Iris pigment epithelial cell (primary cell): ENCODE measurements around the gene ERP27.

Experiments used
- DNase-seq: peaks from one replicate; pipeline ENCODE4 v3.0.0-alpha.2; 2011; ENCODE audit warnings: low read depth

Gene ERP27

DNA sequence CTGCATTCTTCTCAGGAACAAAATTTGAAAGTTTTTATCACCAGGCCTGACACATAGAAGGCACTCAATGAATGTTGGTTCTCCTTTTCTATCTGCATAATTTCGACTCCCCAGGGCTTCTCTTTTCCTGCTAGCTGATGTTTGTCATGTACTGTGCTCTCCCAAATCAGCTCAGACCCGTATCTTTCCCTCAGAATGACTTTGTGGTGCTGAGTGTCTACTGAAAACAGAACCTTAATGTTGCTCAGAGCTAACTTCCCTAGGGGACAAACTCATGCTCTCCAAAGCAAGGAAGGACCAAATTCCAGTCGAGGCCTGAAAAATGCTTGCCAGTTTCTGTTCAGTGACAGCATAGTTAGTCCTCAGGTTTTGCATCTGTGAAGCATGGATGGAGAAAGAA lies 21.1 kb upstream of the ERP27 start:
- DNase-seq = no peak

DNA sequence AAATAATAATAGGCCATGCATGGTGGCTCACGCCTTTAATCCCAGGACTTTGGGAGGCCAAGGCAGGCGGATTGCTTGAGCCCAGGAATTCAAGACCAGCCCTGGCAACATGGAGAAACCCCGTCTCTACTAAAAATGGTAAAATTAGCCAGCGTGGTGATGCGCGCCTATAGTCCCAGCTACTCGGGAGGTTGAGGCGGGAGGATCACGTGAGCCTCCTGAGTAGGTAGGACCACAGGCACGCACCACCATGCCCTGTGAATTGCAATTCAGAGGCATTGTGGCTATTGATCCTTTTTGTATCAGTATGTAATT lies 20.7 kb upstream of the ERP27 start:
- DNase-seq = no peak

DNA sequence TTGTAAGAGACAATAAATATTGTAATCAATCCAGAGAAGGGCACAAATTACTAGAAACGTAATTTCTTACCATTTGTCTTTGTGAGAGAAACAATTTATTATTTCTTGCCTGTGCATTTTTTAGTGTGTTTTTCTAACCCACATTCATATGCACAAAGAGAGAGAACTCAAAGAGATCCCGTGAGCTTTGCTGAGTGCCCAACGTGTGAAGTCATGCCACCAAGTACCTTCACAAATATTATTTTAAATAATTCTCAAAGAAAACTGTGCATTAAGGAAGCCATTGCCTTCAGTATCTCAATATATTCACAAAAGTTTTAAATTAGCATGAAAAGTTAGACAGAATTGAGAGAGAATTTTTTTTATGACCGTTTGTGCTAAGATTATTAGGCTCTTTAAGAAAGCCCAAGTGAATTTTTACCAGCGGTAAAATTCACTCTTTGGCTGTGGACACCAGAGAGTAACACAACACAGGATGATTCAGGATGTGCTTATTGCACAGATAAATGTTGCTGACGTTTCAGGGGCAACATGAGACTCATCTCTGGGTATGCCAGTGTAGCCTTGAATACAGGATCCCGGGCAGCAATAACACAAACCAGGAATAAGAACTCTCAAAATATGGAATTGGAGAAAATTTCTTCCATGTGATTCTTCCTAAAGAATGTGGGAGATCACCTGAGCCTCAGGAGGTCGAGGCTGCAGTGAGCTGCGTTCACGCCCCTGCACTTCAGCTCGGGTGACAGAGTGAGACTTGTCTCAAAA lies 20.2 kb upstream of the ERP27 start:
- DNase-seq = peak; percentile 78

DNA sequence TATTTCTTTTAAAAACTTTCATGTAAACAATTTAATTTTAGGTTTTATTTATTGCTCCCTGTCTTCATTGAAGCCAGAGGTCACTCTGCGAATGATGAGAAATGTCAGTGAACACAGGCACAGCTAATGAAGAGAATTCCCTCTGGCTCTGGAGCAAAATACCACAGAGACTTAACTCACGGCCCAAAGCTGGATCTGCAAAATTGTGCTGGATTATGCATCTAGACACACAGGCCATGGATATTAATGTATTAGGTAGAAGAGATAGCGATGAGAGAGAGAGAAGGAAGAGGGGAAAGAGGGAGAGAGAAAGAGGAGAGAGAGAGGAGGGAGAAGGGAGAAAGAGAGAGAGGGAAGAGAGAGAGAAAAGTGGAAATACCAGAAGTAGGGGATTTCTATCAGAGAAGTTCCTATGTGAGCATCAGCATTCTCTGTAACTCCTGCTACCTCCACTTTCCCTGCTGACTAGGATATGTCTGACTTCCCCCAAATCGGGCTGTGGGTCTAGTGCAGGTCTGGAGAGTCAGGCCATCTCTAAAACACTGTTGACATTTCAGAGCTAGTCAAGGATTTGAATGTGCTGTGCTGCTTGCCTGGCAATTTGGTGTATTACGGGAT lies 19.3 kb upstream of the ERP27 start:
- DNase-seq = no peak

DNA sequence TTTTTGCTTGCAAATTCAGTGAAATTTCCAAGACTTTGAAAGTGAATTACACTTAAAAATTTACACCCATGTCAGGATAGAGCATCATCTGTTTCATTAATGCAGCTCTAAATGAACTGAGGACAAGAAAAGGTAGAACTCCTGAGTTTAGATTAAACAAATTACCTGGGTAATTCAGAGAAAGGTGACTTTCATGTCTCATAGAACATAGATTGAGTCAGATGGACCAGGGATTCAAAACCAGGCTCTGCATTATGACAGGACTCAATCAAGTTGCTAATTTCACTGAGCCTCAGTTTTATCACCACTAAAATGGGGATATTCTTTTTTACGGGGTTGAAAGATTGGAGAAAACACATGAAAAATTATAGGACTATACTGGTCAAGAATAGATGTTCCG lies 18.6 kb upstream of the ERP27 start:
- no peak for DNase-seq

DNA sequence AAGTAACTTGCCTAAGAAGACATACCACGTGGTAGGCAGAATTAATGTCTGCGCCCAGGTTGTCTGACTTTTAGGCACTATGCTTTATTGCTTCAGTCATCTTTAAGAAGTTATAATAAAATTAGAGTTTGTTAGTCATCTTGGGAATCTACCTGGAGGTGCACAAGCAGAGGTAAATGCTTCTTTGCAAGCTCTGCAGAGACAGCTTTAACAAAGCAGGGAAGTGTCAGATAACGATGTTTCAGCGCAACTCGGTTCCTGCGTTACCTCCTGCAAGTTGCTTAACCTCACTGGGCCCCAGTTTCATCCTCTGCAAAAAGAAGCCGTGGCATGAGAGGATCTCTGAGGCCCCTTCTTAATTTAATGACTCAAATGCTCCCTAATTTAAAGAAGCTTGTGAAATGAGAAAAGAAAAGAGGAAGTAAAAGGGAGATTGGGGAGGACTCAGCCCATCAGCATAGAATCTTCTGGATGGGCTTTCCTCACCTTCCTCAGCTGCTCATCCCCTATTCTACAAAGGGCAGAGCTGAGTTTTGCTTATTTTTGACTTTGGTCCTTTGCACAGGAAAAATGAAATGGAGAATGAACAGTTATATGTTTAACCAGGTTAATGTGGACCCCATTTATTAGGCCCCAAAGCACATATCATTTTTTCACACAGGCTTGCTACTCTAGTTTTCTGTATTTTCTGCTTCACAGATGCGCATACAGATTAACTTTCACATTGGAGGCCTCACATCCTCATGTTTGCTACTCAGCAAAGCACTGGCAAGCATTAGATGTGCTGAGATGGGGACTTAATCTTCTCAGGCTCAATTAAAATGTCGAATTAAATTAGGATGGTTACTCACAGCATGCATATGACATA lies 17.9 kb upstream of the ERP27 start:
- DNase-seq = no peak

- DNase-seq = peak; percentile 41
Measured at GRCh38 chr12:14954269-14954668, 15.9 kb upstream of the ERP27 start.

DNA sequence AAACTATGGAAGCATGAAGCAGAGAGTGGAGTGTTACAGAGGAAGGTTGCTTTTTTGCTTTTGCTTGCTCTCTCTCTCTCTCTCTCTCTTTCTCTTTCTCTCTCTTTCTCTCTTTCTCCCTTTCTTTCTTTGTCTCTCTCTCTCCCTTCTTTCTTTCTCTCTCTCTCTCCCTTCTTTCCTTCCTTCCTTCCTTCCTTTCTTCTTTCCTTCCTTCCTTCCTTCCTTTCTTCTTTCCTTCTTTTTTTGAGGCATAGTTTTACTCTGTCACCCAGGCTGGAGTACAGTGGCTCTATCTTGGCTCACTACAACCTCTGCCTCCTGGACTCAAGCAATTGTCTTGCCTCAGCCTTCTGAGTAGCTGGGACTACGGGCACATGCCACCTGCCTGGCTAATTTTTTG lies 15.4 kb upstream of the ERP27 start:
- no peak for DNase-seq

DNA sequence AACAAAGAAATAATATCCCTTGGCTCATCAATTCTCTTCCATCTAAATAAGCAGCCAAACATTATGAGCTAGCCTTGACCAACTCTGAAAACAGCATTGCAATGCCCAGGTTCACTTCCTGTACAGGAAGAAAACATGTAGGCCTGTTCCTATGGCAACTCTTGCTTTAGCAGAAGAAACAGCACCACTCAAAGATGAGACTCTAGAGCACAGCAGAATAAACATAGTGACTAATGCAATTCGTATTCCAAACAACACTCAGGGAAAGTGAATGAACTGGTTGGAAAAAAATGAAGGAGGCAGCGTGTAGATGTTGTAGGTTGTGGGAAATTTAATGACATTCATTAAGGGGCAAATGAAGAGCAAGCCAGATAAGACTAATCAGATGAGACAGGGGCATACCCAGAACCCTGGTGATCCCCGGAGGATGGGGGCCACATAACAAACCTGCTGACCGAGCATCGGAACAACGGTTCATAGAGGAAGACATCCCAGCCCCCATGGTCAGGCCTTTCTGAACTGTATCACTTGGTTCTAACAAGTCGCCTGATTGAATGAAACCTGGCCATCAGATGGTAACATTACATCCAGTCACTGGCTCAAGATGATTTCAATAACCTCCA lies 14.1 kb upstream of the ERP27 start:
- peak; percentile 99 for DNase-seq

- no peak for DNase-seq
Measured at GRCh38 chr12:14951851-14952250, 13.5 kb upstream of the ERP27 start.

GRCh38 chr12:14950982-14951746 lies 12.8 kb upstream of the ERP27 start:
- DNase-seq = peak; percentile 42

GRCh38 chr12:14950421-14950820 lies 12.1 kb upstream of the ERP27 start:
- no peak for DNase-seq

- DNase-seq = no peak
Measured at GRCh38 chr12:14949631-14950030, 11.3 kb upstream of the ERP27 start.

GRCh38 chr12:14948672-14949071 lies 10.3 kb upstream of the ERP27 start:
- DNase-seq = peak; percentile 92

- peak; percentile 27 for DNase-seq
Measured at GRCh38 chr12:14946861-14947260, 8.5 kb upstream of the ERP27 start.

GRCh38 chr12:14946162-14946561 lies 7.8 kb upstream of the ERP27 start:
- DNase-seq = peak; percentile 52

GRCh38 chr12:14942196-14942931 lies 4.0 kb upstream of the ERP27 start:
- DNase-seq = no peak

GRCh38 chr12:14941369-14941768 lies 3.0 kb upstream of the ERP27 start:
- DNase-seq = no peak

DNA sequence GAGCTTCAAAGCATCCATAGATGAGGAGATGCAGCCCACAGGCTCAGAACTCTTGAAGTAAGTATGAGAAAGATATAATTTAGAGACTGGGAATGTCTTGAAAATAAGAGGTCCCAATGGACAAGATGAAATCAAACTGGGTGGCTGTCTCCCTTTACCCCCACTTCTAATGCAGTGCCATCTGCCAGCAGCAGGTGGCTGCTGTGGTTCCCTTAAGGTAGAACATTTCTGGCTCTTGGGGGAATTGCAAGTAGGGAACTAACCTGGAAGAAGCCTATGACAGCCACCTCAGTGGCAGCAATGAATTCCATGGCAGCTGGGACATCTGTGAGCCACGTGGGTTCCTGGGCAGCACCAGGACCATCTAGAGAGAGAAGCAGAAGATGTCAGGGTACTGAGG lies 648 bp downstream of the ERP27 start:
- DNase-seq = no peak

DNA sequence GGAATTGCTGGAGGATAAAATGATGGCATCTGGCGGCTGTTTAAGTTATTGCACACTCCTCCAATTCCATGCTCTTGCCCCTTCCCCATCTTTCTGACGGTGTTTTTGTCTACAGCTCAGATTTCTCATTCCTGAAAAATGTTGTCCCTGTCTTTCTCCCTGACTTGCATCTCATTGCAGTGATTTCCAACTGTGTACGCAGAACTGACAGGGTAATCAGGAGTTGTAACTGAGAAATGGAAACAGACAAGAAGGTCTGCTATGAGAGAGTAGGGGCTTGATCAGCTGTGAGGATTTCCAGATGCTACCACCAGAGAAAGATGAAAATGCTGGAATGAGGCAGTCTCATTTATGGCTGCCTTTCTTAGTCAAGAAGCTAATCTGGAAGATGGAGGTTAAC lies 1.3 kb downstream of the ERP27 start:
- no peak for DNase-seq

DNA sequence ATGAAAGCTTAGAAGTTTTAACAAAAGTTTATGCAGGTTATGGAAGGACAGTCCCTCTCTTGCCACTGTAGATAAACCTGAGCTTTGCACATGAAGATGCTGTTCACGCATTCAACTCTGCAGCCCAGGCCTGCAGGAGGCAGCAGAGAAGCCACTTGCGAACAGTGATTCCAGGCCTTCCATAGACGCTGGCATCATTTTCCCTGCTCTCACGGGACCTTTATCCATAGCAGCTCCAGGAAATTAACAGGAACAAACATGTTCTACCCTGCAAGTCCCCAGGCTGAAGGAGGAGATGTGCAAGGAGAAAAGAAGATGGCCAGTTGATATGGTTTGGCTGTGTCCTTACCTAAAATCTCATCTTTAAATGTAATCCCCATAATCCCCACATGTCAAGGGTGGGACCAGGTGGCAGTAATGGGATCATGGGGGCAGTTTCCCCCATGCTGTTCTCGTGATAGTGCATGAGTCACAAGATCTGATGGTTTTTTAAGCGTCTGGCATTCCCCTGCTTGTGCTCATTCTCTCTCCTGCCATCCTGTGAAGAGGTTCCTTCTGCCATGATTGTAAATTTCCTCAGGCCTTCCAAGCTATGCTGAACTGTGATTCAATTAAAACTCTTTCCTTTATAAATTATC lies 2.0 kb downstream of the ERP27 start:
- DNase-seq = no peak
